Tongue (tissue), 2 donors: ENCODE results near the gene PGA5. TPM values are rescaled to one million over a fixed set of nuclear protein-coding genes. Genes with fewer than 3 reads are reported as not detected.
"Not testable (repeated sequence)": the region's sequence is repeated elsewhere in the genome, so short reads cannot be mapped to it uniquely, and the experiment has no call there.

ENCODE experiments used
- DNase-seq: peaks from one replicate; pipeline ENCODE4 v3.0.0-alpha.2; 2015
- total RNA-seq: library from RNA; depleted of rRNA; stranded (reverse); fragments of >200 nt; gene quantifications from one replicate; pipeline ENCODE4 v1.2.3, GENCODE V29; 2014

PGA5 gene
- total RNA-seq, 1 donor from 2014 or later, result not detected

DNA sequence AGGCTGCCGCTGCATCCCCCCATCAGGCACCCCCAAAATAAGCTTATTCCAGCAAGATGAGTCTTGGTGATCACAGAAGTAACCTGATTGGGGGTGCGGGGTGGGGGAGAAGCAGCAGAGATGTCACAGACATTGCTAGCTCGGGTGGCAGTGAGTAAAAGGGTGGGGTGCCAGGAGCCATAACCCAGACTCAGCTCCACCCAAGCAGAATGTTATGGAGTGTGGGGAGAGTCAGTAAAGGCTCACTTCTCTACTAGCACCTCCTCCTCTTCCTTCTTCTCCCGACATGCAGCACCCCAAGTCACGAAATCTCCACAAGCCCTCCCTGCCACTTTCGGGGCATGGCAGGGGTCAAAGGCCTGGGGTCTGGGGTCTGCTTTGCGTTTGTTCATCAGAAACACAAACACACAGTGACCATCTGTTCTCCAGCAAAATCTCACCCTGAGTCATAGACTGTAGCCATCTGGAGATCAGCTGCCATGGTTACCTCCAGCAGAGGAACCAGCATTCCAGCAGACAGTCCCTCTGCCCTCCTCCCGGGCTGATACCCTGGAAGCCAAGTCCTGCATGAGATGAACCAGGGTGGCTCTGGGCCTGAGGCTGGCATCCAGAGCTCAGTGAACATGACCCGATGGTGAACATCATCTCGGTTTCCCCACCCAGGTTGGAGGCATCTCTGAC, 14.4 kb upstream of the PGA5 start:
- not testable (repeated sequence) for DNase-seq

DNA sequence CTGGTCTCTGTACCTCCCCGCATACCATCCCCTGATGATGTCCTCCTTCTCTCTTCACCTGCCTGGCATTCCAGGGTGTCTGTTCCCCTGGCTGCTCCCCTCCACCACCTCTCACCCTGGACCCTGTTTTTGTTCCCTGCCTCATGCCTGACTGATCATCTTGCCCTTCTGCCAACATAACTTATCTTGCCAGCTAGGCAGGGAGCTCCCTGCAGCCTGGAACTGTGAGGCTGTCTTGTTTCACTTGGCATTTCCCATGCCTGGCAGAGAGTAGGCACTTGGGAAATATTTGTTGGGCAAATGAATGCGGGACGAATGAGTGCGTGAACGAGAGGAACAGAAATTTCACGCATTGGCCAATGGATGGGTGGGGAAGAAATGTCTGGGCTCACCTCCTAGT, 11.5 kb upstream of the PGA5 start:
- DNase-seq, result not testable (repeated sequence)

DNA sequence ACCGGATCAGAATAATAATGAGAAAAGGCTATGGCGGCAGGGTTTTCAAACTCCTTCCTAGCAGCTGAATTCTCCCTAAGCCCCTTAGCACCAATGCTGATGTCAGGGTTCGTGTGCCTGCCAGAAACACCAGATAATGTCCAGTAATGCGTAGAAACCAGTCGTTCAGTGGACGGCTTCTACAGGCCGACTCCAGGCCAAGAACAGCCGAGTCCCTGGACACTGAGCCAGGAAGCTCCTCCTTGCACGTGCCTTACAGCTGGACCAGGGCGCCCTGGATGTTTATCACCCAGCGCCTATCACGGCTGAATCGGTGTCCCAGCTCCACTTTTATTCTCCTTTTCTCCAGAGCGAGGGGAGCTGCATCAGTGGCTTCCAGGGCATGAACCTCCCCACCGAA, 9.9 kb upstream of the PGA5 start:
- DNase-seq, result not testable (repeated sequence)

DNA sequence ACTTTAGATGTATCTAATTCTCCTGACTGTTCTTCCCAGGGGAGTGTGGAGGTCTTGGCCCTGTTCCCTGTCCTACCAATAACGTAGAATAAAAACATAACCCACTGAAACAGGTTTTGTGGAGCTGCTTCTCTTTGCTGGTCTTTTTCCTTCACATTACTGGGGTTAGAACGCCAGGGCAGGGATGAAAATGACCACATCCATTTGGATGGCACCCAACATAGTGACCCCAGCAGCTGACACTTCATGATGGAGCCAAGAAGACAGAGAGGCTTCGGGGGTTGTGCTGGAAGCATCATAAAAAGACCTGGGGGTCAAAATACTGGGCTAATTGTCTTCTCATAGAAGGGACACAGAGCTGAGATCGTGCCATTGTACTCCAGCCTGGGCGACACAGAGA, 9.4 kb upstream of the PGA5 start:
- DNase-seq, result not testable (repeated sequence)

DNA sequence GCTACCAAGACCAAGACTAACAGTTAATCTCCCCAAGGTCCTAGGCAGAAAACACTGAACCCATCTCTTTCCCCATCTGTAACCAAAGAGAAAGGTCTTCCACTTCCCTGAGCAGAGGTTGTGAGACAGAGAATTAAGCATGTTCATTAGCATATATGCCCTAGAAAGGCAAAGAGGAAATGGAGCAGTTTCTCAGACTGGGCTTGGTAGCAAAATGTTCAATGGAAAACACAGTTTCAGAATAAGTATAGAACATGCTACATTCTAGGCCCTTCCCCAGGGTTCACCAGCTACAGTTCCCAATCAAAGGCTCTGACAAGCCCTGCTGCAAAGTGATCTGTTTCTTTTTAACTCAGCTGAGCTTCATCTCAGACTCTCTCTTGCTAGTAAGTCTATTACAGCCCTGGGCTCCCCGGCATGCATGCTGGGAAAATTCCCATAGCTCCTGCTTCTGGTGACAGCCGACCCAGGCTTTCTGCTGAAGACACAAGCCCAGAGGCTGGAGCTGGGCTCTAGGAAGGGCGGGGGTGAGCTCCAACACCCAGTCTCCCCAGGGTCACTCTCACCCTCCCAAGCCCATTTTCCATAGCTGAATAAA, 8.3 kb upstream of the PGA5 start:
- not testable (repeated sequence) for DNase-seq

DNA sequence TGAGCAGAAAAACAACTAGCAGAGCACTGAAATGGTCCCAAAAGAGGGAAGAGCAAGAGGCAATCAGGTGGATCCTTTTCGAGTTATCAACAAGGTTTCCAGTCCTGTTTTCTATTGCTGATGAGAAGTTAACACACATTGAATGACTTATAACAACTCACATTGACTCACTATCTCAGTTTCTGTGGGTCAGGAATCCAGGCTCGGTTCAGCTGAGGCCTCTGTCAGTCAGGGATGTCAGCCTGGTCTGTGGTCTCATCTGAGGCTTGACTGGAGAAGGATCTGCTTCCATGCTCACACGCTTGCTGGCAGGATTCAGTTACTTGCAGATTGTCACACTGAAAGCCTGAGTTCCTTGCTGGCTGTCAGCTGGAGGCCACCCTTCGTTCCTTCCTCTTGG, 3.8 kb upstream of the PGA5 start:
- not testable (repeated sequence) for DNase-seq

DNA sequence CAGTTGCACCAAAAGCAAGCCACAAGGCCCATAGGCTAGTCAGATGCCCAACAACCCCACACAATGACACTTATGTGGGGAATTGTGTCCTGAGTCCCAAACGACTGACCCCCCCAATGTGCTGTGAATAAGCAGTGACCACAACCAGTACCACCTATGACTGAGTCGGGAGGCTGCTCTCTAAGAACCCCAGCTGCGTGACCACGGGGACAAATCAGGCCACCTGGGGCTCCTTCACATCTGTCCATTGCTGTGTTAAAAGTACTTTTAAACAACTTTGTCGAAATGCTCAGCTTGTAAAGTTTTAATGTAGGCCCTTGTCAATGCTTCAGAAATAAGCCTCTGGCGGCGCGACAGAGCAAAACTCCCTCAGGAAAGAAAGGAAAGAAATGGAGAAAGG, 687 bp upstream of the PGA5 start:
- DNase-seq, result not testable (repeated sequence)

DNA sequence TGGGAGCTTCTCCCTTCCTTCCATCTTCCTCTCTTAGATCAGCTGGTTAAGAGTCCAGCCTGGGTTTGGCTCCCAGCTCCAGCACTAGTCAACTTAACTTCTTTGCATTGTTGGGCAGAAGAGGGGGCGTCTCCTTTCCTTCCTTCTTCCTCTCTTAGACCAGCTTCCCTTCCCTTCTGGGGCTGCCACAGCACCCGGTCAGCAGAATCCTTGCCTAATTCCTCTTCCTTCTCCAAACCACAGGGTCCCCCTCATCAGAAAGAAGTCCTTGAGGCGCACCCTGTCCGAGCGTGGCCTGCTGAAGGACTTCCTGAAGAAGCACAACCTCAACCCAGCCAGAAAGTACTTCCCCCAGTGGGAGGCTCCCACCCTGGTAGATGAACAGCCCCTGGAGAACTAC, 551 bp downstream of the PGA5 start:
- not testable (repeated sequence) for DNase-seq

DNA sequence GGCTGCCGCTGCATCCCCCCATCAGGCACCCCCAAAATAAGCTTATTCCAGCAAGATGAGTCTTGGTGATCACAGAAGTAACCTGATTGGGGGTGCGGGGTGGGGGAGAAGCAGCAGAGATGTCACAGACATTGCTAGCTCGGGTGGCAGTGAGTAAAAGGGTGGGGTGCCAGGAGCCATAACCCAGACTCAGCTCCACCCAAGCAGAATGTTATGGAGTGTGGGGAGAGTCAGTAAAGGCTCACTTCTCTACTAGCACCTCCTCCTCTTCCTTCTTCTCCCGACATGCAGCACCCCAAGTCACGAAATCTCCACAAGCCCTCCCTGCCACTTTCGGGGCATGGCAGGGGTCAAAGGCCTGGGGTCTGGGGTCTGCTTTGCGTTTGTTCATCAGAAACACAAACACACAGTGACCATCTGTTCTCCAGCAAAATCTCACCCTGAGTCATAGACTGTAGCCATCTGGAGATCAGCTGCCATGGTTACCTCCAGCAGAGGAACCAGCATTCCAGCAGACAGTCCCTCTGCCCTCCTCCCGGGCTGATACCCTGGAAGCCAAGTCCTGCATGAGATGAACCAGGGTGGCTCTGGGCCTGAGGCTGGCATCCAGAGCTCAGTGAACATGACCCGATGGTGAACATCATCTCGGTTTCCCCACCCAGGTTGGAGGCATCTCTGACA, 4.4 kb downstream of the PGA5 start:
- DNase-seq, result not testable (repeated sequence)

DNA sequence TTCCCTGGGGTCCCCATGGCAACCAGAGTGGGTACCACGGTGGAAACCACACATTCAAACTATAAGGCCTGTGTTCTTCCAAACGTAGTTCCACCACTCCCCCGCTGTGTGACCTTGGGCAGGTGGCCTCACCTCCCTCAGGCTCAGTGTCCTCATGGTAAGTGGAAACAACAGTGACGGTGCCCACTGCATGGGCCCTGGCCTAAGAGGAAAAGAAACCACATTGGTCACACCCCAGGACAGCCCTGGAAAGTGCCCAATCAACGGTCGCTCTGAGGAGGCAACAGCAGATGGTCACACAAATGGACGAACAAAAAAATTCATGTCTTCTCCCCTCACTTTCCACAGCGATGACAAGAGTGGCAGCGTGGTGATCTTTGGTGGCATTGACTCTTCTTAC, 7.1 kb downstream of the PGA5 start:
- DNase-seq, result not testable (repeated sequence)

DNA sequence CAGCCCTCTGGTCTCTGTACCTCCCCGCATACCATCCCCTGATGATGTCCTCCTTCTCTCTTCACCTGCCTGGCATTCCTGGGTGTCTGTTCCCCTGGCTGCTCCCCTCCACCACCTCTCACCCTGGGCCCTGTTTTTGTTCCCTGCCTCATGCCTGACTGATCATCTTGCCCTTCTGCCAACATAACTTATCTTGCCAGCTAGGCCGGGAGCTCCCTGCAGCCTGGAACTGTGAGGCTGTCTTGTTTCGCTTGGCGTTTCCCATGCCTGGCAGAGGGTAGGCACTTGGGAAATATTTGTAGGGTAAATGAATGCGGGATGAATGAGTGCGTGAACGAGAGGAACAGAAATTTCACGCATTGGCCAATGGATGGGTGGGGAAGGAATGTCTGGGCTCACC, 8.2 kb downstream of the PGA5 start:
- DNase-seq, result not testable (repeated sequence)

DNA sequence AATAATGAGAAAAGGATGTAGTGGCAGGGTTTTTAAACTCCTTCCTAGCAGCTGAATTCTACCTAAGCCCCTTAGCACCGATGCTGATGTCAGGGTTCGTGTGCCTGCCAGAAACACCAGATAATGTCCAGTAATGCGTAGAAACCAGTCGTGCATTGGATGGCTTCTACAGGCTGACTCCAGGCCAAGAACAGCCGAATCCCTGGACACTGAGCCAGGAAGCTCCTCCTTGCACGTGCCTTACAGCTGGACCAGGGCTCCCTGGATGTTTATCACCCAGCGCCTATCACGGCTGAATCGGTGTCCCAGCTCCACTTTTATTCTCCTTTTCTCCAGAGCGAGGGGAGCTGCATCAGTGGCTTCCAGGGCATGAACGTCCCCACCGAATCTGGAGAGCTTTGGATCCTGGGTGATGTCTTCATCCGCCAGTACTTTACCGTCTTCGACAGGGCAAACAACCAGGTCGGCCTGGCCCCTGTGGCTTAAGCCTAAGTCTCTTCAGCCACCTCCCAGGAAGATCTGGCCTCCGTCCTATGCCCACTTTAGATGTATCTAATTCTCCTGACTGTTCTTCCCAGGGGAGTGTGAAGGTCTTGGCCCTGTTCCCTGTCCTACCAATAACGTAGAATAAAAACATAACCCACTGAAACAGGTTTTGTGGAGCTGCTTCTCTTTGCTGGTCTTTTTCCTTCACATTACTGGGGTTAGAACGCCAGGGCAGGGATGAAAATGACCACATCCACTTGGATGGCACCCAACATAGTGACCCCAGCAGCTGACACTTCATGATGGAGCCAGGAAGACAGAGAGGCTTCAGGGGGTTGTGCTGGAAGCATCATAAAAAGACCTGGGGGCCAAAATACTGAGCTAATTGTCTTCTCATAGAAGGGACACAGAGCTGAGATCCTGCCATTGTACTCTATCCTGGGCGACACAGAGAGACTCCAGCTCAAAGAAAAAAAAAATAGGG, 10.1 kb downstream of the PGA5 start:
- peak; percentile 83 for DNase-seq

DNA sequence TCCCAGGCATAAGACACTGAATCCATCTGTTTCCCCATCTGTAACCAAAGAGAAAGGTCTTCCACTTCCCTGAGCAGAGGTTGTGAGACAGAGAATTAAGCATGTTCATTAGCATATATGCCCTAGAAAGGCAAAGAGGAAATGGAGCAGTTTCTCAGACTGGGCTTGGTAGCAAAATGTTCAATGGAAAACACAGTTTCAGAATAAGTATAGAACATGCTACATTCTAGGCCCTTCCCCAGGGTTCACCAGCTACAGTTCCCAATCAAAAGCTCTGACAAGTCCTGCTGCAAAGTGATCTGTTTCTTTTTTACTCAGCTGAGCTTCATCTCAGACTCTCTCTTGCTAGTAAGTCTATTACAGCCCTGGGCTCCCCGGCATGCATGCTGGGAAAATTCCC, 11.4 kb downstream of the PGA5 start:
- DNase-seq, result not testable (repeated sequence)

DNA sequence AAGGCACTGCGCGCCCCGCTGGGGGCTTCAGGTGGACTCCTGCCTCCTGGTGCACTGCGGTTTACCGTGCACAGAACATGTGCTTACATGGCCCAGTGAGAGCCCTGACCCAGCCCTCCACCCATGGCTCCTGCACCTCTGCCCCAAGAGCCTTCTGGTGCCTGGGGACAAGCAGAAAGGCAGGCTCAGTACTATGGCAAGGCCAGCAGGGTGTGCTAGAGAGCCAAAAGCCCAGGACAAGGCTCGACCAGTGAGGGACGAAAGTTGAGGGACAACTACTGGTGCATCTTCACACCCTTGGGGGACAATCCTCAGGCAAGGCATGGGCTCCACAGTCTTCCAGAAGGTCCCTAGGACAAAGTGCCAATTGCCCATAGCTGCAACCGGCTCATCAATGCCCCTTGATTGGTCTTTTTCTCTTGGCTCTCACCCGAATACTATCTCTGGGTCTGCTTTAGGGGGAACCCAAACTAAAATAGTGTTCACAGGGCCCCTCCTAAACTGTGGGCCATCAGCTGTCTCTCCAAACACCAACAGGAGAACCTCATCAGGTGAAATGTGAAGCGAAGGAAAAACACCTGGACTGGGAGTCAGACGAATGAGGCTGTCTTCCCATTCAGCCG, 13.5 kb downstream of the PGA5 start:
- peak; percentile 56 for DNase-seq

DNA sequence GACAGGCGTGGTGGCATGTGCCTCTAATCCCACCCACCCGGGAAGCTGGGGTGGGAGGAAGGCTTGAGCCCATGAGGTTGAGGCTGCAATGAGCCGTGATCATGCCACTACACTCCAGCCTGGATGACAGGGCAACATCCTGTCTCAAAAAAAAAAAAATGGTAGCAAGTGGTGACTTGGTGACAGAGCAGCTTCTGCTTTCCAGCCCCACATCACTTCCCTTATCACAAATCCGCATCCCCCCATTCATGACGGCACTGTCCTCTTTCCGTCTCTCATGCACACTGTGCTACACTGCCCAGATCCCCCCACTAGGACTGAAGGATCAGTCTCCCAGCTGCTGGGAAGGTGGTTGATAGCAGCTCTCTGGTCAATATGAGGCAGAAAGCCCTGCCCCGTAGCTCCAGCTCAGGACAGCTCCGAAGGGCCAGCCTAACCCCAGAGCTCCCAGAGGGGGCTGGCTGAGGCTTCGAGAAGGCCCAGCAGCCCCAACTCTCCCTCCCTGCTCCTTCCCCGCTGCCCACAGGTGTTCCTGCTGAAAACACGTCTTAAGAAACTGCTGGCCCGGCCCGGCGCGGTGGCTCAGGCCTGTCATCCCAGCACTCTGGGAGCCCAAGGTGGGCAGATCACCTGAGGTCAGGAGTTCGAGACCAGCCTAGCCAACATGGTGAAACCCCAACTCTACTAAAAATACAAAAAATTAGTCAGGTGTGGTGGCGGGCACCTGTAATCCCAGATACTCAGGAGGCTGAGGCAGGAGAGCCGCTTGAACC, 15.9 kb downstream of the PGA5 start:
- no peak for DNase-seq

DNA sequence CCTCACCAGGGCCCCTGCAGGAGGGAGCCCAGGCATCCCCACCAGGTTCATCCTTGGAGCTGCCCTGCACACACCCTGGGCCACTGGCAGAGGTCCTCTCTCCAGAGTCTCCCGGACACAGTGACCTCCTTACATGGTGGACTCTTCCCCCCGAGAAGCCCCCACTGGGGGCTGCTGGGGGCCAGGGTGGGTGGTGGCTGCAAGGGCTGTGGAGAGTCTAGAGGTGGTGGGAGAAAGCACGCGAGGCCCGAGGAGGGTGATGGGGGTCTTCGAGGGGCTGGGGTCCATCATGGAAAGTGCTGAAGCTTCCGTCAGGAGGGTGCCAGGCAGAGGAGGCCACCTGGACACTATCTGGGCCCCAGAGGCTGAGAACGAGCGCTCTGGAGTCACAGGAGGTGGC, 17.6 kb downstream of the PGA5 start:
- DNase-seq, result no peak

DNA sequence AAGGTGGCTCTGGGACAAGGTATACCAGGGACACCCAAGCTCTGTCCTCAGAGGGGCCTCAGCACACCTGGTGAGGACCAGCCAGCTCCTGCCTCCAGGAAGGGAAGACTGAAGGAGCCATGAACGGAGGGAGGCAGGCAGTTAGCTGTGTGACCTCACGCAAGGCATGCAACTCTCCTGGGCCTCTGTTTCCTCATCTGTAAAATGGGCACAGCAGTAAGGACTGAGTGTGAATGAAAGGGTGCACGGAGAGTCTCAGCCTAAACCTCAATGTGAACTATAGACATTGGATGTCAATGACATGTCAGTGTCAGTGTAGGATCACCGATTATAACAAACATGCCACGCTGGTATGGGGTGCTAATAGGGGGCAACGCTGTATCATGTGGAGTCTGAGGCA, 18.4 kb downstream of the PGA5 start:
- DNase-seq, result no peak

DNA sequence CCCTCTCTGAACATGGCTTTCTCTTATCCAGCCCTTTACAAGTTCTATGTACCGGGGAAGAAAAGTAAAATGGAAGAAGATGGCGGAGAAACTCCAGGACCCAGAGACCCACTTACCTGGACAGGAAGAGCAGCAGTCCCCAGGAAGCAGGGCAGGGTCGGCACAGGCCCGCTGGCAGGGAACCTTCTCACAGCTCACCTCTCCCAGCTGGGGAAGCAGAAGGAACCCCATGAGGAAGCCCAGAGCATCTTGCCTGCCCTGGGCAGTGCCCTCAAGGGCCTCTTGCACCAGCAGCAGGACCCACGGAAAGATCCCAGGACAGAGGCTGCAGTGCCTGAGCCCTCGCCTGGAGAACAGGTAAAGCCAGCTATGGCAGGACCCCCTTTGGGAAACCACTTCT, 23.4 kb downstream of the PGA5 start:
- no peak for DNase-seq

DNA sequence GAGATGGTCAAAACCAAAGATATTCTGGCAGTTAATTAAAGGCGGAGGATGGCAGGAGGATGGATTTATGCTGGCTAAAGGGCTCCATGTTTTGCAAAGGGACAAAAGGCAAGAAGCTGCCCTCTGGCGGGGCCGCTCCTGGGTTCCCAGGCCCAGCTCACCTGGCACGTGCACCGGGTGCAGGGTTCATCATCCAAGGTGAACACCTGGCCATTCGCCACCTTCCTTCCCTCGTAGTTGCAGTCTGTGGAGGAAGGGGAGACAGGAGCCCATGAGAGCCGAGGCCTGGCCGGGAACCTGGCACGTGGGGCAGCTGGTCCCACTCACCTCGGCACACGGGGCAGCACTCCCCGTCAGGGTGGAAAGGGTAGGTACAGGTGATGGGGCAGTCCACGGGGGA, 23.8 kb downstream of the PGA5 start:
- no peak for DNase-seq

DNA sequence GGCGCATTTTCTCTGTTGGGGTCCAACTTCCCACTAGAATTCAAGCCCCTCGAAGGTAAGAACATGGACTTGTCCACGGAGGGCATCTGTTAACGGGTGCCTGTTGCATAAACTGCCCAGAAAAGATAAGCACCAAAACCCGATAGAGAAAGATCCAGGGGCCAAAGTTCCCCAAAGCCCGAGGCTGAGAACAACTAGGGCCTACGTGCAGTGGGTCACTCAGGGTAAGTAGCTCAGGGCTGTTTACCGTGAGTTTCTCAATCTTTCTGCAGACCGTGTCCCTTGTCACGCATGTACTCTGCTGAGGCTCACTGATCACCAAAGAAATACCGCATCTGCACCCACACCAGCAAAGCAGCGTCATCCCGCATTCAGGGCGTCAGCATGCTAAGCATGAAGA, 24.4 kb downstream of the PGA5 start:
- DNase-seq, result no peak

DNA sequence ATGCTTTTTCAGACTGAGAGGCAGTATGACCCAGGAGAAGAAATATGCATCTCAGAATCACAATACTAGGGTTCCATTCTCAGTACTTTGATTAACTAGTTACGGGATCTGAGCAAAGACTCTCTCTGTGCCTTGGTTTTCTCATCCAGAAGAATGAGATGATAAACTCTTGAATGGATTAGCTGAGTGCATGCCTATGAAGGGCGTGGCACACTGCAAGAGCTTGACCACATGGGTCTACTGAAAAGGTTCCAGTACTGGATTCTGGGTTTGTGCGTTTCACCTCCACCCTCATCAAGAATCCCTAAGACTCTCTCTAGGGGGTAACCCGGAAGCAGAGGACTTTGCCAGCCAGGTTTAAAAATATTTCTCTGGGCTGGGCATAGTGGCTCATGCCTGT, 25.6 kb downstream of the PGA5 start:
- DNase-seq, result no peak
